ENCODE results near the gene NAV3.

The NAV3 gene

DNA sequence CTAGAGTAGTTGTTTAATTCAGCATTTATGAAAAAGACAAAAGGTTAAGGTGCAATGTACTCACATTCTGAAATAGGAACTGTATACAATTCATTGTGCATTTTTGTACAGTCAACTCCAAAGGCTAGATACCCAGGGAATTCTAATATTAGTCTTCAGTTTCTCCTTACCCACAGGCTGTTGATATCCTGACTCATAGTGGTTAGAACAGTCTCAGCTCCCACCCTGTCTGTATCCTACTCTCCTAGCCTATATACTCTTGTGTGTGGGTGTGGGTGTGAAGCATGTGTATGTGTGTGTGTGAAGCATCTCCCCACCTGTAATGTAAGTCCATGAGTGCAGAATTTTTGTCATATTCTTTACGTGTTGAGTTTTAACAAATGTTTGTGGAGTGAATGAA lies 229.5 kb downstream of the NAV3 start:
- no peak for DNase-seq
- no peaks in the 10 kb centered on the region for H3K36me3 Mint-ChIP-seq (ENCODE audit: low read depth)

DNA sequence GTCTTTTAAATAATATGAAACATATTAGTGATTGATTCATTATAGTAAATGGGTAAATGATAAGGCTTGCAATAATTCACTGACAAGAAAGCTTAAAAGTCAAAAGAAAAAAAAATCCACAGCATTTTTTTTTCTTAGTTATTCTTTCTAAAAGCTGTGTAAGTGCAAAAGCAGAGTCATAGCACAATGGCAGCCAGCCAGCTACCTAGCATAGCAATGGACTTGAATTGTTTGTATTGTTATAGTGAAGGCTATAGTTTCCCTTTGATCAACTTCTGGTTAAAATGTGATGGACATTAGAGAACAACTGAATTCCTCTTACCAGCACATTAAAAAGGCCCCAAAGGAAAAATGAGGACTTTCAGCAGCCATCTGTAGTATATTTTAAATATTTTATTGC lies 232.1 kb downstream of the NAV3 start:
- TF ChIP-seq, protein P1, sequence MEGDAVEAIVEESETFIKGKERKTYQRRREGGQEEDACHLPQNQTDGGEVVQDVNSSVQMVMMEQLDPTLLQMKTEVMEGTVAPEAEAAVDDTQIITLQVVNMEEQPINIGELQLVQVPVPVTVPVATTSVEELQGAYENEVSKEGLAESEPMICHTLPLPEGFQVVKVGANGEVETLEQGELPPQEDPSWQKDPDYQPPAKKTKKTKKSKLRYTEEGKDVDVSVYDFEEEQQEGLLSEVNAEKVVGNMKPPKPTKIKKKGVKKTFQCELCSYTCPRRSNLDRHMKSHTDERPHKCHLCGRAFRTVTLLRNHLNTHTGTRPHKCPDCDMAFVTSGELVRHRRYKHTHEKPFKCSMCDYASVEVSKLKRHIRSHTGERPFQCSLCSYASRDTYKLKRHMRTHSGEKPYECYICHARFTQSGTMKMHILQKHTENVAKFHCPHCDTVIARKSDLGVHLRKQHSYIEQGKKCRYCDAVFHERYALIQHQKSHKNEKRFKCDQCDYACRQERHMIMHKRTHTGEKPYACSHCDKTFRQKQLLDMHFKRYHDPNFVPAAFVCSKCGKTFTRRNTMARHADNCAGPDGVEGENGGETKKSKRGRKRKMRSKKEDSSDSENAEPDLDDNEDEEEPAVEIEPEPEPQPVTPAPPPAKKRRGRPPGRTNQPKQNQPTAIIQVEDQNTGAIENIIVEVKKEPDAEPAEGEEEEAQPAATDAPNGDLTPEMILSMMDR (IDR thresholded peaks at IDR 0.05): no peak
- no peaks in the 10 kb centered on the region for H3K36me3 Mint-ChIP-seq (ENCODE audit: low read depth)
- H3K4me1 Mint-ChIP-seq: no peaks in the 10 kb centered on the region
- H3K27me3 Mint-ChIP-seq (ENCODE audit: low read depth, poor library complexity): no peaks in the 10 kb centered on the region
- H3K27ac Mint-ChIP-seq: no peak overlapping the region
- DNase-seq: no peak
- no peak overlapping the region for H3K4me3 Mint-ChIP-seq
- H3K9me3 Mint-ChIP-seq: no peaks in the 10 kb centered on the region

More for the DNA sequence above, 229.5 kb downstream of the NAV3 start:
- TF ChIP-seq, protein P1 (IDR thresholded peaks at IDR 0.05): no peak
- no peaks in the 10 kb centered on the region for H3K4me1 Mint-ChIP-seq
- no peaks in the 10 kb centered on the region for H3K9me3 Mint-ChIP-seq
- H3K4me3 Mint-ChIP-seq: no peak overlapping the region
- no peak overlapping the region for H3K27ac Mint-ChIP-seq
- no peaks in the 10 kb centered on the region for H3K27me3 Mint-ChIP-seq (ENCODE audit: low read depth, poor library complexity)

DNA sequence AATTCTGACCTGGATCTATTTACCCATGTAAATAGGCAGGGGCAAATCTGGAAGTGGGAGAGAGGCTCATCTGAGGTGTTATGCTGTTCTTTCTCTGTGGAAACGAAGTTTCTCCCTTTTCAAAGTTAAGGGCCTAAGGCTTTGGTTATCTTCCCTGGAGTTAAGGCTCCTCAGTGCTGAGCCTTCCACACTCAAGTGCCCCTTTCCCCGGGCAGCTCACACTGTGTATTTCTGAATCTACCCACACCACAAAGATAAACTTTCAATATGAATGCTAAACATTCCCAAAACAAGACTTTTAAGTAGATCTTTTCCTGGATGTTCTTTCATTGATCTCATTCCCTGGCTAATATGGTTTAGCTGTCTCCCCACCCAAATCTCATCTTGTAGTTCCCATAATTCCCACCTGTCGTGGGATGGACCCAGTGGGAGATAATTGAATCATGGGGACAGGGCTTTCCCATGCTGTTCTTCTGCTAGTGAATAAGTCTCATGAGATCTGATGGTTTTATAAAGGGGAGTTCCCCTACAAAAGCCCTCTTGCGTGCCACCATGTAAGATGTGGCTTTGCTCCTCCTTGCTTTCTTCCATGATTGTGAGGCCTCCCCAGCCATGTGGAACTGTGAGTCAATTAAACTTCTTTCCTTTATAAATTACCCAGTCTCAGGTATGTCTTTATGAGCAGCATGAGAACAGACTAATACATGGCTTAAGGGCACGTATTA lies 251.1 kb downstream of the NAV3 start:
- H3K27me3 Mint-ChIP-seq (ENCODE audit: low read depth, poor library complexity): no peaks in the 10 kb centered on the region
- no peaks in the 10 kb centered on the region for H3K36me3 Mint-ChIP-seq (ENCODE audit: low read depth)
- H3K27ac Mint-ChIP-seq: no peak overlapping the region
- DNase-seq: no peak
- TF ChIP-seq, protein P1 (IDR thresholded peaks at IDR 0.05): no peak
- H3K9me3 Mint-ChIP-seq: no peaks in the 10 kb centered on the region
- H3K4me3 Mint-ChIP-seq: no peak overlapping the region
- H3K4me1 Mint-ChIP-seq: no peaks in the 10 kb centered on the region

DNA sequence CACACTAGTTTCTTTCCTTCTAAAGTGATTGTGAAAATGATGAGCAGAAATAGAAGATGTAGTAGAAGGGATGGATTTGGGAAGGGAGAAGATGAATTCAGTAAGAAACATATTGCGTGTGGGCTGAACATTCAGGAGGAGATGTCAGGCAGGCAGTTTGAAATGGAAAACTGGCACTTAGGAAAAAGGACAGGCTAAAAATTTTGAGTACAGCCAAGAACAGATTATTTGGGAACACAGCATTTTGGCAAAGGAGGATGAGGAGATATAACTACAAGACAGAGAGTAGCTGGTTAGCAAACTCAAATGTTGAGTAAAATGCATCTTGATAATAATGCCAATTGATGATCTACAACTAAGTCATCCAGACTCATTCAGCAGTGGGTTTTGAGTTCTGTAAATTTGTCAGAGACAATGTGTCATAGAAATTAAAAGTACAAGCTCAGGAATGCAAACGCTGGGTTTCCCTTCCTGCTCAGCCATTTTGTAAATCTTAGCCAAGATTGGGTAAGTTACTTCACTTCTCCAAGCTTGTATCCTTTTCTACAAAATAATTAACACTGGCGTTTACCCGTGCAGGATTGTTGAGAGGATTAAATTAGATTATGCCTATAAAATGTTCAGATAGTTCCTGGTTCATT lies 255.0 kb downstream of the NAV3 start:
- Mint-ChIP-seq H3K27ac (no peak overlapping the region), H3K36me3 (ENCODE audit: low read depth) (no peaks in the 10 kb centered on the region), H3K4me3 (no peak overlapping the region), H3K9me3 (no peaks in the 10 kb centered on the region), H3K4me1 (no peaks in the 10 kb centered on the region), H3K27me3 (ENCODE audit: low read depth, poor library complexity) (no peaks in the 10 kb centered on the region)
- DNase-seq: no peak
- TF ChIP-seq, protein P1 (IDR thresholded peaks at IDR 0.05): no peak

DNA sequence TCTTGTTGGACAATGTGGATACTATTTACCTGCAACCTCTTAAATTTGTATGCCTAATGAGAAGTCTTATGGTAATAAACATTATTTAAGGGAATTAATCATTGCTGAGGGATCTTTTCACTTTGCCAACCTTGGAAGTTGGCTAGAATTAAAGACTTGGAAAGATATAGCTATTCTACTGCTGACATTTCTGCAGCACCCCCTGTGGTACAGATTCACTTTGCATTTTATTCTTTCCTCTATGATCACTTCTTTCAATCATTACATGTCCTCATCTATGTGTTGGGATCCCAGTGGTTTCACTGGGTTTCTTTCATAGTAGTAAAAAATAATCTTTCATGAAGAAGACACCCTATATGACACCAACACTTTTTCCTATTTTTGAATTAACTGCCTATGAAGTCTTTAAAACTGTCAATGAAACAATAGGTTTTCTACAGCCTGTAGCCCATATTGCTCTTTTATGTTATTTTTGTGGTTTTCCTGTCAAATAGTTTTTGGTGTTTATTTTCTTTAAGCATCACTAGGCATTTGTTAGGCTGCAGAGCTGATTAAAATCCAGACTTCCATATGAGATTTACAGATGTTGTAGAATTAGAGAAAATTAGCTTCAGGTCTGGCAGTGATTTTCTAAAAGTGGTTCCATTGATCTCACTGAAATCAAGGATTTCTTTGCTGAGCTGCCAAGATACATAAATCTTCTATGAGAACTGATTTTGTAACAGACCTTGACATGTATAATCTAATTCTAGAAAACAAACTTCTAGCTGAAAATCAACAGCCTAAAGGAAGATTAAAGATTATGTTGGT lies 256.1 kb downstream of the NAV3 start:
- no peak overlapping the region for H3K27ac Mint-ChIP-seq
- no peak for DNase-seq
- H3K36me3 Mint-ChIP-seq (ENCODE audit: low read depth): no peaks in the 10 kb centered on the region
- no peak overlapping the region for H3K4me3 Mint-ChIP-seq
- no peaks in the 10 kb centered on the region for H3K27me3 Mint-ChIP-seq (ENCODE audit: low read depth, poor library complexity)
- TF ChIP-seq, protein P1 (IDR thresholded peaks at IDR 0.05): no peak
- peaks cover under 1% of the 10 kb centered on the region for H3K9me3 Mint-ChIP-seq
- no peaks in the 10 kb centered on the region for H3K4me1 Mint-ChIP-seq

All from nephron progenitor cell (in vitro differentiated cells).